TTC549 (cell line): ENCODE results near the gene ZNF138.

Experiments
- FAIRE-seq: peaks from 2 replicates; lab custom pipeline; 2012; peaks lifted over from hg19 to GRCh38; lab: Jason Lieb, UNC

Gene ZNF138

DNA sequence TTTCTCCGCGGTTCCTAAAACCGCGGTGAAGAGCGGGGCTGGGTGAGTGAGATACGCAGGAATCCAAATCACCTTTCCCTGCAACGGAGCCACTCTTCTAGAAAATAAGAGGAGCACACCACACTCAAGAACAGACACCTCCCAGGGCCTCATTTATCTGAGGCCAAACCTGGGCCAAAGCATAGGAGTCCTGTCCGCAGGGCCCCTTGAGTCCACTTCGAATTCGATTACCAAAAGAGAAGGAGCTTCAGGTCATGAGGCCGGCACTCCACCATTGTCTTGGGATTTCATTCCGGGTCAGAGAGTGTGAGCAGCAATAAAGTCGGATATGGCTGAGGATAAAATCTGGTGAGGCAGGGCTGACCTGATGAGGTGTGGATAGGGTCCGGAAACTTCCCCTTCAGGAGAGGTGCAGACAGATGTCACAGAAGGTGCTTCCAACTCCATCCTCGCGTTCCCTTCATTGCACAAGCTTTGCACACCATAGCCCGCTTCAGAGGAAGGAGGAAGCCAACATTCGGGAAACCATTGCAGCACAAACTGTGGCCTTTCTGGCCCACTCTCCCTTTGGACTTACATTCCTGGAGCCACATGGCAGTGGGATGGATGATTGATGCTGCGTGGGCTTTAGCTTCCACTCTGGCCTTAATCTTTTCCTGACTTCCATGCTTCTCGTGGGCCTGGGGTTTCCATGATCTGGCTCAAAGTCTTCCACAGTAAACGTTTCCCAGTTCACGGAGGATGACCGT is 81.6 kb downstream of the ZNF138 start:
- no peak for FAIRE-seq

DNA sequence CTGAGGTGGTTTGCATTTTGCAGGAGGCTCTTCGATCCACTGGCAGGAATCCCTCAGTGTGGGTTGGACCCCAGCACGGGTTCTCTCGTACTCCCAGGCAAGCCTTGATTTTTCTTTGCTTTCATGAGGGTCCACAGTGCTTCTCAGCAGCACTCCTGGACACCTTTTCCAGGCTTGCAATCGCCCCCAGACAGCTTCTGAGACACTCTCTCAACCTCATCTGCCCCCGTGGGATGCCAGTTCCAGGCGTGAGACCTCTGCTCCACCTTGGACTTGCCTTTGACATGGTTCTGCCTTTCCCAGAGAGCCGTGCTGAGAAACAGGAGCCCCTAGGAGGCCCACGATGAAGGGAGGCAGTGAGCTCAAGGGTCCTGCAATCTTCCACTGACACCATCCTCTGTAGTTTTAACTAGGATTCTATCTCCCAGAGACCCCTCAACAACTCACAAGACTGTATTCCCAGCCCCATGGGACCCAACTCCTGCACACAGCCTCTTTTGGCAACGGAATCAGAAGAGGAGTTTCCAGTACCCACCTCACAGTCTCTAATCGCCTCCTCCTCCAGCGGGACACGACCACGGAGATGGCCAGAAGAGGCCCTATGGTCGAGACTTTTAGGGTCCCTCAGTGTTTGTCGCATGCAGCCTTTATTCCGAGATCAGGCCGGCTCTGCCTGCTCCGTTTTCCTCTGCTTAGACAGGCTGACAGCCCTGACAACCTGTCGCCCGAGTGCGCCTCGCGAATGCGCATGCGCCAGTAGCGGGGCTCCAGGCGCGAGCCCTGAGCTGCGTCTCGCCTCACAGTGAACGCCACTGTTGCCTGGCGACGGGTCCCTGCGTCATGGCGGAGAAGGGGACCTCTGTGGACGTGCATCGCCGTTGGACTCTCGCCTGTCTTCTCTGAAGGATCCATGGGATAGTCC is 82.8 kb downstream of the ZNF138 start:
- FAIRE-seq = no peak

DNA sequence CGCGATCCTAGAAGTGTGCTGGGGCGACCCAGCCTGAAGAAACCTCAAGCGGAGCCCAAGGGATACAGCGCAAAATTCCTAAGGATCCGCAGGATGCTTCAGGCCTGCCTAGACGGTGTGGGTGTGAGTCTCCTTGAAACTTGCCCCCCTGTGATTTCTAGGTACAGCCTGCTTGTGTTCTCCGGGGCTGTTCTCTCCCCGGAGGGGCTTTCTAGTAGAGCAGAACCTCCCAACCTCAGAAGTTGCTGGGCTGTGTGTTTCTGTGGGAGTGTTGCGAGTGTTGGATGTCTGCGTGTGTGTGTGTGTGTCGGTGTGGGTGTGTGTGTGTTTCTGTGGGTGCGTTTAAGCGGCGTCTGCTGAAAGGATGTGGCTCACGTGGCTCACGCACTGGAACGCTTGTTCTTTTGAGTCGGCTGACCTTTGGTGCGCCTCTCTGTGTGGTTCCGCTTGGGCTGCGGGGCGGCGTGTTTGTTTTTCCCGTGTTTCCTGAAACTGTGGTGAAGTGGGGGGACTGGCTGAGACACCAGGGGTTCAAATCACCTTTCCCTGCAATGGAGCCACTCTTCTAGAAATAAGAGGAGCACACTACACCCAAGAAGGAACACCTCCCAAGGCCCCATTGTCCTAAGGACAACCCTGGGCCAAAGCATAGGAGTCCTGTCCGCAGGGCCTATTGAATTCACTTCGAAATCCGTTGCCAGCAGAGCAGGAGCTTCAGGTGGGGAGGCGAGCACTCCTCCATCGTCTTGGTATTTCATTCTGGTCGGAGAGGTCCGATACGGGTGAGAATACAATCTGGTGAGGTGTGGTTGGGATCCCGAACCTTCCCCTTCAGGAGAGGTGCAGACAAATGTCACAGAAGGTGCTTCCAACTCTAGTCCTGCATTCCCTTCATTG is 83.7 kb downstream of the ZNF138 start:
- no peak for FAIRE-seq

DNA sequence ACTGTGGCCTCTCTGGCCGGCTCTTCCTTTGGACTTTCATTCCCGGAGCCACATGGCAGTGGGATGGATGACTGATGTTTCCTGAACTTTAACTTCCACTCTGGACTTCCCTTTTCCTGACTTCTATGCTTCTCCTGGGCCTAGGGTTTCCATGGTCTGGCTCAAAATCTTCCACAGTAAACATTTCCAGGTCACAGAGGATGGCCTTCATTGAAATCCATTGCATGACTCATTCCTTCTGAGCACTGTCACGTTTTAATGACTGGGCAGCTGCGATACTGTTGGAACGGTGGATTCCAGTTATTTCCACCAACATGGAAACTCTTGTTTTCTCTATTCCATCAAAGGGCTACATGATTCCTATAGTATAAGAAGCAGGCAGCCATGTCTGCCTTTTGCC is 84.5 kb downstream of the ZNF138 start:
- no peak for FAIRE-seq

DNA sequence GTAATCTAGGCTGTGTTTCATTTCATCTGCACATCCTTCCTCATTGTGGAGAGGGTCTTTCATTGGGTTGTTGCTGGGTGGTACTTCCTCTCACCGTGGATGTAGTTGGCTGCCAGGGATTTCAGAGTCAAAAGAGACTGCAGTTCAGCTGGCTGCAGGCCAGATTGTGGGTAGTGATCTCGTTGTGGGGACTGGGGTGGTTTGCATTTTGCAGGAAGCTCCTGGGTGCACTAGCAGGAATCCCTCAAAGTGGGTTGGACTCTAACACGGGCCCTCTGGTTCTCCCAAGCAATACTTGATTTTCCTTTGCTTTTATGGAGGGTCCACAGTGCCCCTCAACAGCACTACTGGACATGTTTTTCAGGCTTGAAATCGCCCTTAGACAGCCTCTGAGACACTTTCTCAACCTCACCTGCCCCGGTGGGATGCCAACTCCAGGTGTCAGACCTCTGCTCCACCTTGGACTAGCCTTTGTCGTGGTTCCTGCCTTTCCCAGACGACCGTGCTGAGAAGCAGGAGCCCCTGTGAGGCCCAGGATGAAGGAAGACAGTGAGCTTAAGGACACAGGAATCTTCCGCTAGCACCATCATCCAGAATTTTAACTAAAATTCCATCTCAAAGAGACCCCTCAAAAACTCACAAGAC is 85.0 kb downstream of the ZNF138 start:
- FAIRE-seq = no peak

DNA sequence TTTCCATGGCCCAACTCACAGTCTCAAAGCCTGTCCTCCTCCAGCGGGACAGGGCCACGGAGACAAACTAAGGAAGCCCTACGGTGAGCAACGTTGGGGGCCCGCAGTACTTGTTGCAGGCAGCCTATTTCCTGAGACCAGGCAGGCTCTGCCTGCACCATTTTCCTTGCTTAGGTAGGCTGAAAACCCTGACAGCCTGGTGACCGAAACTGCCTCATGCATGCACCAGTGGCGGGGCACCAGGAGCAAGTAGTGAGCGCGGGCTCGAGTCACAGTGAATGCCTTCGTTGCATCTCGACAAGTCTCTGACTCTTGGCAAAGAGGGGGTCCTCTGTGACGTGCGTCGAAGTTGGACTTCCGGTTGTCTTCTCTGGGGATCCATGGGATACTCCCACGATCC is 85.6 kb downstream of the ZNF138 start:
- FAIRE-seq = no peak

DNA sequence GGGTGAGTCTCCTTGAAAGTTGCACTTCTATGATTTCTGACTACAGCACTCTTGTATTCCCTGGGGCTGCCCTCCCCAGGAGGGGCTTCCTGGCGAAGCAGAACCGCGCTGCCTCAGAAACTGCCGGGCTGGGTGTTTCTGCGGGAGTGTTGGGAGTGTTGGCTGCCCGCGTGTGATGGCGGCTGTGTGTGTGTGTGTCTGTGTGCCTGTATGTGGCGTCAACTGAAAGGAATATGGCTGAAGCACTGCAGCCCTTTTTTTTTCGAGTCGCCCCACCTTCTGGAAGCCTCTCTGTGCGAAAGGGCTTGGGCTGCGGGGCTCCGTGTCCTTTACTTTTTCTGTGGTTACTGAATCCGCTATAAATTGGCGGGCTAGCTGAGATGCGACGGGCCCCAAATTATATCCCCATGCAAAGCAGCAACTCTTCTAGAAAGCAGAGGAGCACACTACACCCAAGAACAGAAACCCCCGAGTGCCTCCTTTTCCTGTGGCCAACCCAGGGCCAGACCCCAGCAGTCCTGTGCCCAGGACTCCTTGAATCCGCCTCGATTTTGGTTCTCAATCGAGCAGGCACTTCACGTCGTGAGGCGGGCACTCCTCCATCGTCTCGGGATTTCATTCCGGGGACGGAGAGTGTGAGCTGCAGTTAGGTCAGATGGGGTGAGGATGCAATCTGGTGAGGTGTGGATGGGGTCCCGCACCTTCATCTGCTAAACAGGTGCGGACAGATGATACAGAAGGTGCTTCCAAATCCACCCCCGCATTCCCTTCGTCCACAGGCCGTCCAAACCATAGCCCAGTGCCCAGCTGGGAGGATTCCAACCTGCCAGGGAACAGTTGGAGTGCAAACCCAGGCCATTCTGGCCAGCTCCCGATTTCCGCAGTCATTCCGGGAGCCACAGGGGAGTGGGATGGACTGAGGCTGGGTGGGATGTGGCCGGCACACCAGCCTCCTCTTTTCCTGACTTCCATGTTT is 86.4 kb downstream of the ZNF138 start:
- no peak for FAIRE-seq

DNA sequence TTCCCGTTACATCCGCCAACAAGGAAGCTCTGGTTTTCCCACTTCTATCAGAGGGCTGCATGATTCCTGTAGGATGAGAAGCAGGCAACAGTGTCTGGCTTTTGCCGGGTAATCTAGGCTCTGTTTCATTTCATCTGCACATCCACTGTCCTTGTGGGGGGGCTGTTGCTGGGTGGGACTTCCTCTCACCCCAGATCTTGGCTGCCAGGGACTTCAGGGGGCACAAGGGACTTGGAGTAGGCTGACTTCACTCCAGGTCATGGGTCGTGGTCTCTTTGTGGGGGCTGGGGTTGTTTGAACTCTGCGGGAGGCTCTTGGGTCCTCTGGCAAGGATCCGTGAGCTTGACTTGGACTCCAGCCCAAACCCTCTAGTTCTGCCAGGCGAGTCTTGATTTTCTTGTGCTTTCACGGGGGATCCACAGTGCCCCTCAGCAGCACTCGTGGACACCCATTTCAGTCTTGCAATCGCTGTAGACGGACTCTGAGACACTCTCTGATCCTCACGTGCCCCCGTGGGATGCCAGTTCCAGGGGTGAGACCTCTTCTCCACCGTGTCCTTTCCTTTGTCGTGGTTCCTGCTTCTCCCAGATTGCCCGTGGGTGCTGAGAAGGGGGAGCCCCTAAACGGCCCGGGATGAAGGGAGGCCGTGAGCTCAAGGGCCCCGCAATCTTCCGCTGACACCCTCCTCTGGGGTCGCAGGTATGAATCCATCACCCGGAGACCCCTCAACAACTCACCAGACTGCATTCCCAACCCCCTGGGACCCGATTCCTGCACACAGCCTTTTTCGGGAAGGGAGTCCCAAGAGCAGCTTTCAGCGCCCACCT is 87.4 kb downstream of the ZNF138 start:
- no peak for FAIRE-seq

DNA sequence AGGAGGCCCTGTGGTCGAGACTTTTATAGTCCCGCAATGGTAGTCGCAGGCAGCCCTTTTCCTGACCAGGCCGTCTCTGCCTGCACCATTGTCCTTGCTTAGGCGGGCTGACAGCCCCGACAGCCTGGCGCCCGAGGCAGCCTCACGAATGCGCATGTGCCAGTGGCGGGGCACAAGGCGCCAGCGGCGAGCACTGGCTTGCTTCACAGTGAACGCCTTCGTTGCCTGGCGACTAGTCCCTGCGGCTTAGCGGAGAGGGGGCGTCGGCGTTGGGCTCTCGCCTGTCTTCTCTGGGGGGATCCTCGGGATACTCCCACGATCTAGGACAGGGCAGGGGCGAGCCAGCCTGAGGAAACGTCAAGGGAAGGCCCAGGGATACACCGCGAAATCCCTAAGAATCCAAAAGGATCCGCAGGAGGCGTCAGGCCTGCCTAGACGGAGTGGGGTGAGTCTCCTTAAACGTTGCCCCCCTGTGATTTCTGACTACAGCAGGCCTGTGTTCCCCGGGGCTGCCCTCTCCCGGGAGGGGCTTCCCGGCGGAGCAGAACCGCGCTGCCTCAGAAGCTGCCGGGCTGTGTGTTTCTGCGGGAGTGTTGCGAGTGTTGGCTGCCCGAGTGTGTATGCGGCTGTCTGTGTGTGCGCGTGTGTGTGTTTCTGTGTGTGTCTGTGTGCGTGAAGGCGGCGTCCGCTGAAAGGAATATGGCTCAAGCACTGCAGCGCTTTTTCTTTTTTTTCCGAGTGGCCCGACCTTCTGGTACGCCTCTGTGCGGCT is 88.3 kb downstream of the ZNF138 start:
- no peak for FAIRE-seq
